Measurements from ENCODE around the gene RARRES2. TPM values are rescaled to one million over a fixed set of nuclear protein-coding genes. Genes with fewer than 3 reads are reported as not detected.
"Not testable (repeated sequence)": the region's sequence is repeated elsewhere in the genome, so short reads cannot be mapped to it uniquely, and the experiment has no call there.

RARRES2 gene
- total RNA-seq, 1 experiment from 2014 or later = 2.1 TPM

GRCh38 chr7:150317748-150318444 is 23.5 kb downstream of the RARRES2 start:
- Histone ChIP-seq H3K9ac (ENCODE audit: low read length) (no peak overlapping the region), H3K79me2 (ENCODE audit: insufficient read depth, low read length) (0 out of 2 replicates have a peak, but pooled peaks cover 6% of the 10 kb centered on the region), H3K36me3 (ENCODE audit: control insufficient read depth in 1 of 2, insufficient read depth in 2 of 2, low read length in 2 of 2) (no peaks in the 10 kb centered on the region), H4K20me1 (ENCODE audit: insufficient read depth) (no peaks in the 10 kb centered on the region), H2AFZ (ENCODE audit: low read depth, low read length, poor library complexity, severe bottlenecking) (no peak overlapping the region), H3K4me1 (ENCODE audit: control insufficient read depth in 1 of 2, insufficient read depth in 2 of 2, low read length in 2 of 2) (peaks cover 0 to 29% of the 10 kb centered on the region in 2 experiments; a peak in 3 of 4 replicates), H3K9me2 (ENCODE audit: insufficient read depth) (no peaks in the 10 kb centered on the region), H3K4me2 (ENCODE audit: low read length) (no peak overlapping the region), H3K27me3 (ENCODE audit: insufficient read depth, low read length) (no peaks in the 10 kb centered on the region), H3K27ac (ENCODE audit: low read depth, low read length) (no peak overlapping the region), H3K9me3 (ENCODE audit: control insufficient read depth in 1 of 2, insufficient read depth in 1 of 2, low read depth in 1 of 2, low read length in 2 of 2) (no peaks in the 10 kb centered on the region), H3K4me3 (replicated peaks in 1 of 2; ENCODE audit: low read depth in 1 of 2, low read length in 2 of 2) (no peak overlapping the region)
- TF ChIP-seq CBX3 (IDR thresholded peaks at IDR 0.05; ENCODE audit: low read depth) (no peak), CTCF (IDR thresholded peaks at IDR 0.05 in 2 of 3, conservative IDR thresholded peaks at IDR 0.05 in 1 of 3; ENCODE audit: borderline replicate concordance in 1 of 3, insufficient read depth in 1 of 3, low read depth in 2 of 3, low read length in 2 of 3) (no peak), ZFX (IDR thresholded peaks at IDR 0.05) (no peak), SP1 (IDR thresholded peaks at IDR 0.05; ENCODE audit: low read depth) (no peak), FOSL1 (IDR thresholded peaks at IDR 0.05; ENCODE audit: low read depth) (no peak), POLR2AphosphoS5 (IDR thresholded peaks at IDR 0.05; ENCODE audit: low read depth, low read length) (no peak), EZH2 (IDR thresholded peaks at IDR 0.05) (no peak), RAD21 (IDR thresholded peaks at IDR 0.05; ENCODE audit: low read depth) (no peak), TCF7L2 (IDR thresholded peaks at IDR 0.05; ENCODE audit: borderline replicate concordance, extremely low read depth, insufficient read depth, insufficient read length) (no peak), EZH2phosphoT487 (IDR thresholded peaks at IDR 0.05; ENCODE audit: borderline replicate concordance) (no peak), CEBPB (IDR thresholded peaks at IDR 0.05; ENCODE audit: low read depth) (no peak), SRF (IDR thresholded peaks at IDR 0.05; ENCODE audit: low read depth) (no peak), SIN3A (IDR thresholded peaks at IDR 0.05; ENCODE audit: low read depth) (no peak), EGR1 (IDR thresholded peaks at IDR 0.05; ENCODE audit: low read depth) (no peak), JUND (IDR thresholded peaks at IDR 0.05) (no peak)
- TF ChIP-seq, protein P1, sequence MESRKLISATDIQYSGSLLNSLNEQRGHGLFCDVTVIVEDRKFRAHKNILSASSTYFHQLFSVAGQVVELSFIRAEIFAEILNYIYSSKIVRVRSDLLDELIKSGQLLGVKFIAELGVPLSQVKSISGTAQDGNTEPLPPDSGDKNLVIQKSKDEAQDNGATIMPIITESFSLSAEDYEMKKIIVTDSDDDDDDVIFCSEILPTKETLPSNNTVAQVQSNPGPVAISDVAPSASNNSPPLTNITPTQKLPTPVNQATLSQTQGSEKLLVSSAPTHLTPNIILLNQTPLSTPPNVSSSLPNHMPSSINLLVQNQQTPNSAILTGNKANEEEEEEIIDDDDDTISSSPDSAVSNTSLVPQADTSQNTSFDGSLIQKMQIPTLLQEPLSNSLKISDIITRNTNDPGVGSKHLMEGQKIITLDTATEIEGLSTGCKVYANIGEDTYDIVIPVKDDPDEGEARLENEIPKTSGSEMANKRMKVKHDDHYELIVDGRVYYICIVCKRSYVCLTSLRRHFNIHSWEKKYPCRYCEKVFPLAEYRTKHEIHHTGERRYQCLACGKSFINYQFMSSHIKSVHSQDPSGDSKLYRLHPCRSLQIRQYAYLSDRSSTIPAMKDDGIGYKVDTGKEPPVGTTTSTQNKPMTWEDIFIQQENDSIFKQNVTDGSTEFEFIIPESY (IDR thresholded peaks at IDR 0.05; ENCODE audit: extremely low read depth, insufficient replicate concordance, low read length) = no peak
- CTCF ChIA-PET = no interaction called here
- BruUV-seq (replicated peaks) = no TSS peak
- RAD21 ChIA-PET (ENCODE audit: low non-redundant PET in 1 of 2, low total read pairs in 2 of 2, uncharacterized antibody in 2 of 2, unreplicated experiment in 2 of 2) = no interaction called here
- intact Hi-C loops (cut with micrococcal nuclease) = no loop called here
- DNase-seq (ENCODE audit: low read depth, low spot score) (no peak), ATAC-seq (no peak)
- POLR2A ChIA-PET = no interaction called here

DNA sequence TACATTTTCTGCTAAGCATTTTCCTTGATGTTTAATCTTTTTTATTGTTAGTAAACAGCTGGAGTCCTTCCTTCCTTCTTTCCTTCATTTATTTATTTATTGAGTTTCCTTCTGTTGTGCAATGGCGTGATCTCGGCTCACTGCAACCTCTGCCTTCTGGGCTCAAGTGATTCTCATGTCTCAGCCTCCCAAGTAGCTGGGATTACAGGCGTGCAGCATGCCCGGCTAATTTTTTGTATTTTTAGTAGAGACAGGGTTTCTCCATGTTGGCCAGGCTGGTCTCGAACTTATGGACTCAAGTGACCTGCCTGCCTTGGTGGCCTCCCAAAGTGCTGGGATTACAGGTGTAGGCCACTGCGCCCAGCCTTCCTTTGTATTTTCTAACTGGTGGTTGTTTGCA is 24.4 kb downstream of the RARRES2 start:
- H3K9me2 ChIP-seq (ENCODE audit: insufficient read depth); H3K79me2 ChIP-seq (ENCODE audit: insufficient read depth, low read length); DNase-seq (ENCODE audit: low read depth, low spot score); intact Hi-C loops (cut with micrococcal nuclease); H3K9me3 ChIP-seq (ENCODE audit: control insufficient read depth in 1 of 2, insufficient read depth in 1 of 2, low read depth in 1 of 2, low read length in 2 of 2); H3K27ac ChIP-seq (ENCODE audit: low read depth, low read length); H2AFZ ChIP-seq (ENCODE audit: low read depth, low read length, poor library complexity, severe bottlenecking); H3K4me3 ChIP-seq (replicated peaks in 1 of 2; ENCODE audit: low read depth in 1 of 2, low read length in 2 of 2); H3K9ac ChIP-seq (ENCODE audit: low read length); RAD21 ChIA-PET (ENCODE audit: low non-redundant PET in 1 of 2, low total read pairs in 2 of 2, uncharacterized antibody in 2 of 2, unreplicated experiment in 2 of 2); H3K27me3 ChIP-seq (ENCODE audit: insufficient read depth, low read length); H3K4me2 ChIP-seq (ENCODE audit: low read length); ATAC-seq; H4K20me1 ChIP-seq (ENCODE audit: insufficient read depth); POLR2A ChIA-PET; CTCF ChIA-PET; BruUV-seq (replicated peaks); H3K36me3 ChIP-seq (ENCODE audit: control insufficient read depth in 1 of 2, insufficient read depth in 2 of 2, low read length in 2 of 2): not testable (repeated sequence)
- H3K4me1 ChIP-seq (ENCODE audit: control insufficient read depth in 1 of 2, insufficient read depth in 2 of 2, low read length in 2 of 2) = peaks cover 0 to 29% of the 10 kb centered on the region in 2 experiments; a peak in 3 of 4 replicates

All from HCT116 (cell line).